ENCODE measurements around the gene CCND1. TPM values are rescaled to one million over a fixed set of nuclear protein-coding genes. Genes with fewer than 3 reads are reported as not detected.
A peak's percentile ranks its signal among the peaks of the same experiment; 100 is the strongest.

CCND1 gene
- total and polyA plus RNA-seq, 9 of the 15 experiments (the other 6 are each of a cell fraction or from before 2014, with no cell fraction given), result 0.04 to 23.3 (median 3.8) TPM

GRCh38 chr11:69674886-69675714 lies 34.1 kb downstream of the CCND1 start, which contains the start of gene LTO1 (continued):
- TF ChIP-seq ATF2 (CRISPR knock-in tag; IDR thresholded peaks at IDR 0.05) (no peak), MXD1 (CRISPR knock-in tag; IDR thresholded peaks at IDR 0.05; ENCODE audit: borderline replicate concordance, poor library complexity, severe bottlenecking) (no peak), ARNT (IDR thresholded peaks at IDR 0.05) (no peak), CTCF (IDR thresholded peaks at IDR 0.05 in 2 of 3, conservative IDR thresholded peaks at IDR 0.05 in 1 of 3; ENCODE audit: insufficient read depth in 2 of 3, low read depth in 1 of 3, low read length in 3 of 3) (0 out of 6 replicates have a peak, but pooled peaks of 1 of the 3 experiments have one; percentile 0), SAP30 (IDR thresholded peaks at IDR 0.05; ENCODE audit: borderline replicate concordance, insufficient read depth, low read depth, low read length, poor library complexity, severe bottlenecking) (peak; percentile 92), FIP1L1 (IDR thresholded peaks at IDR 0.05; ENCODE audit: low read depth, low read length, poor library complexity, severe bottlenecking) (peak; percentile 64), PATZ1 (CRISPR knock-in tag; IDR thresholded peaks at IDR 0.05; ENCODE audit: borderline replicate concordance) (no peak), RBBP5 (IDR thresholded peaks at IDR 0.05; ENCODE audit: borderline replicate concordance, insufficient read depth, low read length, poor library complexity, severe bottlenecking) (peak; percentile 99), ZNF445 (CRISPR knock-in tag; IDR thresholded peaks at IDR 0.05; ENCODE audit: low read depth) (no peak), ZNF384 (IDR thresholded peaks at IDR 0.05; ENCODE audit: low read depth, low read length) (no peak), U2AF2 (optimal IDR thresholded peaks at IDR 0.05; ENCODE audit: low read depth, low read length) (no peak), TAF1 (IDR thresholded peaks at IDR 0.05; ENCODE audit: control insufficient read depth, extremely low read depth, insufficient read depth, low read length, severe bottlenecking) (peak; percentile 77), CBX3 (IDR thresholded peaks at IDR 0.05; ENCODE audit: borderline replicate concordance in 1 of 2, low read length in 2 of 2) (0 out of 3 replicates have a peak, but pooled peaks of 1 of the 2 experiments have one; percentile 21), ILK (tag; IDR thresholded peaks at IDR 0.05; ENCODE audit: borderline replicate concordance, low read depth) (no peak), NKRF (IDR thresholded peaks at IDR 0.05; ENCODE audit: borderline replicate concordance) (peak; percentile 86), BDP1 (IDR thresholded peaks at IDR 0.05; ENCODE audit: insufficient read depth, insufficient read length) (no peak)
